ENCODE results near the gene FBXW9. TPM values are rescaled to one million over a fixed set of nuclear protein-coding genes. Genes with fewer than 3 reads are reported as not detected.
"Not testable (repeated sequence)": the region's sequence is repeated elsewhere in the genome, so short reads cannot be mapped to it uniquely, and the experiment has no call there.

FBXW9 gene
- total RNA-seq, 4 donors from 2014 or later, result 5.9 to 13.7 (median 11.3) TPM

- peak within 1 kb of the TSS; percentile 27 to 91 (median 77) for H3K4me3 ChIP-seq (replicated peaks in 1 of 3)
- H3K27ac ChIP-seq, result peak within 1 kb of the TSS; percentile 89 to 98 (median 94)
- H3K36me3 ChIP-seq, result peaks cover 20 to 33% of the 10 kb centered on the region in 2 donors
- peaks cover 5 to 9% of the 10 kb centered on the region in 2 donors for H3K4me1 ChIP-seq
- WGBS, 2 donors, result 0% methylated on average over 50 to 55 of the region's 68 CpGs
- peak in 1 of 6 experiments; percentile 19 for TF ChIP-seq CTCF (IDR thresholded peaks at IDR 0.05)
- TF ChIP-seq POLR2A (IDR thresholded peaks at IDR 0.05), result peak in 1 of 2 donors; percentile 51
- peak; percentile 94 for DNase-seq
- intact Hi-C loops (cut with DNase I), result no loop called here
- H3K9me3 ChIP-seq, result no peaks in the 10 kb centered on the region
- H3K27me3 ChIP-seq, result no peaks in the 10 kb centered on the region
These were observed 15.1 kb downstream of the FBXW9 start, which contains the start of gene DHPS for GRCh38 chr19:12681074-12681987. DHPS (minus strand) TSS chr19:12681880; CDS start chr19:12681766, 114 bp downstream.

- no peak for DNase-seq
- TF ChIP-seq POLR2A (IDR thresholded peaks at IDR 0.05) (no peak), CTCF (IDR thresholded peaks at IDR 0.05) (no peak)
- H3K9me3 ChIP-seq, result no peaks in the 10 kb centered on the region
- 92 to 95% methylated on average over 9 of the region's 9 CpGs for WGBS, 2 donors
- H3K36me3 ChIP-seq, result peaks cover 30 to 45% of the 10 kb centered on the region in 2 donors
- intact Hi-C loops (cut with DNase I), result no loop called here
- no peak overlapping the region for H3K4me3 ChIP-seq (replicated peaks in 1 of 3)
- no peak overlapping the region for H3K27ac ChIP-seq
- H3K27me3 ChIP-seq, result no peaks in the 10 kb centered on the region
- peaks cover 5 to 9% of the 10 kb centered on the region in 2 donors for H3K4me1 ChIP-seq
These were observed 16.4 kb downstream of the FBXW9 start for GRCh38 chr19:12680034-12680433.

- DNase-seq; H3K4me1 ChIP-seq; H3K4me3 ChIP-seq (replicated peaks in 1 of 3); H3K27ac ChIP-seq; H3K9me3 ChIP-seq; H3K27me3 ChIP-seq: not testable (repeated sequence)
- intact Hi-C loops (cut with DNase I), result loop anchor here (10.0 kb wide), 1 partner anchor 167 kb away; no protein-coding TSS in a partner anchor
- peaks cover 42 to 61% of the 10 kb centered on the region in 2 donors for H3K36me3 ChIP-seq
- WGBS, 2 donors, result 85 to 96% methylated on average over 5 of the region's 5 CpGs
These were observed 18.4 kb downstream of the FBXW9 start for GRCh38 chr19:12678039-12678438.

- H3K36me3 ChIP-seq, result peaks cover 52 to 69% of the 10 kb centered on the region in 2 donors
- no peak overlapping the region for H3K27ac ChIP-seq
- no peaks in the 10 kb centered on the region for H3K27me3 ChIP-seq
- WGBS, 2 donors, result 89 to 98% methylated on average over 10 of the region's 12 CpGs
- H3K4me3 ChIP-seq (replicated peaks in 1 of 3), result no peak overlapping the region
- H3K4me1 ChIP-seq, result peaks cover 5 to 9% of the 10 kb centered on the region in 2 donors
- no peak for DNase-seq
- H3K9me3 ChIP-seq, result no peaks in the 10 kb centered on the region
- TF ChIP-seq POLR2A (IDR thresholded peaks at IDR 0.05) (no peak), CTCF (IDR thresholded peaks at IDR 0.05) (no peak)
- intact Hi-C loops (cut with DNase I), result loop anchor here (10.0 kb wide), 1 partner anchor 168 kb away; no protein-coding TSS in a partner anchor
These were observed 19.5 kb downstream of the FBXW9 start for GRCh38 chr19:12676928-12677327.

GRCh38 chr19:12676384-12676792 lies 20.0 kb downstream of the FBXW9 start:
- Histone ChIP-seq H3K9me3 (no peaks in the 10 kb centered on the region), H3K27me3 (no peaks in the 10 kb centered on the region), H3K4me1 (peaks cover 5 to 9% of the 10 kb centered on the region in 2 donors), H3K4me3 (replicated peaks in 1 of 3) (no peak overlapping the region), H3K36me3 (peaks cover 52 to 69% of the 10 kb centered on the region in 2 donors), H3K27ac (no peak overlapping the region)
- intact Hi-C loops (cut with DNase I), result loop anchor here (10.0 kb wide), 1 partner anchor 168 kb away; no protein-coding TSS in a partner anchor
- TF ChIP-seq POLR2A (IDR thresholded peaks at IDR 0.05), result no peak
- TF ChIP-seq CTCF (IDR thresholded peaks at IDR 0.05), result peak; percentile 54 to 84 (median 73)
- 13 to 20% methylated on average over 3 to 4 of the region's 4 CpGs for WGBS, 2 donors
- DNase-seq, result peak; percentile 82 to 88

Data from thyroid gland (tissue), 4 donors.